ENCODE data around the gene SOCS3. TPM values are rescaled to one million over a fixed set of nuclear protein-coding genes. Genes with fewer than 3 reads are reported as not detected.

Gene SOCS3
- total and polyA plus RNA-seq, 10 of the 15 experiments (the other 5 are each of a cell fraction or from before 2014, with no cell fraction given): 0.05 to 3.9 (median 1.0) TPM

DNA sequence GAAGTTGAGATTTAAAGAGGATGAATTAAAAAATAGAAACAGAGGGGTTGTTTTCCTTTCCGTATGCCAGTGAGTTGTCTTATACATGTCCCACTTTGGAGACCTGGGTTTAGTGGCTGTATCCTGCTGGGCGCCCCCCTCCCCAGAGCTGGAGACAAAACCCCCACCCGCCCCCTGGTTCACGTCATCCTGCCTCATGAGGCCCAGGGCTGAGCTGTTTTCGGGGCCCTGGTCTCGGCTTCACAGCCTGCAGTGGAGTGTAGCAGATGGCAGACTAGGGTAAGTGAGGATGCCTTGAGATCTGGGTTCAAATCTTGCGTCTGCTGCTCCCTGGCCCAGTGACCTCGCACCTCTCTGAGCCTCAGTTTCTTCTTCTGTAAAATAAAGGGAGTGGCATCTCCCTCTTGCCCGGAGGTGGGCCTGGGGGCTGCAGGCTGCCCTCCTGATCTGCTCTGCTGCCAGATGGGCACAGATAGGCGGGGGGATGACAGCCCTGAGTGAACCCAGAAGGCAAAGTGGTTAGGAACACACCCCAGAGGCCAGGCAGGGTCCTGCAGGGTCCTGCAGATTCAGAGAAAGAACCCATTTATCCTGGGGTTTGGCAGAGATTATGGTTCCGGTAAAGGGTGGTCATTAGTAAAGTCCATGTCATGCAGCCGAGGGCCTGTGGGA lies 45.1 kb downstream of the SOCS3 start:
- H3K27me3 ChIP-seq (replicated peaks in 1 of 2; ENCODE audit: control insufficient read depth in 2 of 2, insufficient read depth in 2 of 2, low read length in 1 of 2): no peaks in the 10 kb centered on the region; a peak in 1 of 4 replicates
- intact Hi-C loops (cut with micrococcal nuclease; ENCODE audit: unreplicated experiment) (no loop called here), in situ Hi-C loops (cut with MboI) (no loop called here)
- 0 out of 2 replicates have a peak, but pooled peaks have one; percentile 26 for TF ChIP-seq HDGF (IDR thresholded peaks at IDR 0.05)
- no peak for TF ChIP-seq SMAD5 (IDR thresholded peaks at IDR 0.05; ENCODE audit: low read depth)
- no peak for ATAC-seq
- POLR2A ChIA-PET: interaction anchor here (1.1 to 1.8 kb wide), 6 partner anchors 16 to 45 kb away, joined by 3 to 9 read pairs (median 6); partner anchors contain the start of gene SOCS3
- no peaks in the 10 kb centered on the region for H3K36me3 ChIP-seq (ENCODE audit: control insufficient read depth in 2 of 2, insufficient read depth in 2 of 2, low read length in 1 of 2)
- peak overlapping the region; percentile 76 for H3K27ac ChIP-seq (ENCODE audit: control insufficient read depth, insufficient read depth)
- H4K20me1 ChIP-seq (ENCODE audit: control insufficient read depth, insufficient read depth): no peaks in the 10 kb centered on the region
- RAD21 ChIA-PET (ENCODE audit: unreplicated experiment): interaction anchor here (0.6 to 5.7 kb wide), 10 partner anchors 22 to 65 kb away, joined by 3 to 81 read pairs (median 8); no protein-coding TSS in a partner anchor
- H3K4me1 ChIP-seq (ENCODE audit: control insufficient read depth, insufficient read depth, low read length): peaks cover 42% of the 10 kb centered on the region
- H3K79me2 ChIP-seq (ENCODE audit: control insufficient read depth, insufficient read depth, low read length): no peaks in the 10 kb centered on the region
- no peak for FAIRE-seq
- no TSS peak for BruUV-seq (replicated peaks)
- H3K4me3 ChIP-seq: no peak overlapping the region; the same call in 1 of the 2 replicates
- H3K9me3 ChIP-seq (replicated peaks; ENCODE audit: control insufficient read depth, insufficient read depth, low read length): no peaks in the 10 kb centered on the region
- DNase-seq (ENCODE audit: low read depth, low spot score): no peak
- H3K4me2 ChIP-seq (ENCODE audit: control insufficient read depth, insufficient read depth): peak overlapping the region; percentile 58
- SMC1A ChIA-PET (ENCODE audit: uncharacterized antibody, unreplicated experiment): interaction anchor here (0.8 to 7.6 kb wide), 7 partner anchors 15 to 42 kb away, joined by 3 to 91 read pairs (median 3); no protein-coding TSS in a partner anchor
- no peak overlapping the region; the same call in 1 of the 2 replicates for H2AFZ ChIP-seq (ENCODE audit: control insufficient read depth, low read depth, low read length)
- H3K9ac ChIP-seq (ENCODE audit: control insufficient read depth, insufficient read depth, low read length): peak overlapping the region; percentile 37
- CTCF ChIA-PET: interaction anchor here (0.5 to 5.6 kb wide), 7 partner anchors 21 to 127 kb away, joined by 3 to 30 read pairs (median 4); partner anchors contain the start of genes AFMID, SOCS3 and TK1
- WGBS (ENCODE audit: insufficient coverage, insufficient replicate concordance, low lambda C conversion rate, missing lambda C conversion rate): 58% methylated on average over 11 of the region's 12 CpGs

DNA sequence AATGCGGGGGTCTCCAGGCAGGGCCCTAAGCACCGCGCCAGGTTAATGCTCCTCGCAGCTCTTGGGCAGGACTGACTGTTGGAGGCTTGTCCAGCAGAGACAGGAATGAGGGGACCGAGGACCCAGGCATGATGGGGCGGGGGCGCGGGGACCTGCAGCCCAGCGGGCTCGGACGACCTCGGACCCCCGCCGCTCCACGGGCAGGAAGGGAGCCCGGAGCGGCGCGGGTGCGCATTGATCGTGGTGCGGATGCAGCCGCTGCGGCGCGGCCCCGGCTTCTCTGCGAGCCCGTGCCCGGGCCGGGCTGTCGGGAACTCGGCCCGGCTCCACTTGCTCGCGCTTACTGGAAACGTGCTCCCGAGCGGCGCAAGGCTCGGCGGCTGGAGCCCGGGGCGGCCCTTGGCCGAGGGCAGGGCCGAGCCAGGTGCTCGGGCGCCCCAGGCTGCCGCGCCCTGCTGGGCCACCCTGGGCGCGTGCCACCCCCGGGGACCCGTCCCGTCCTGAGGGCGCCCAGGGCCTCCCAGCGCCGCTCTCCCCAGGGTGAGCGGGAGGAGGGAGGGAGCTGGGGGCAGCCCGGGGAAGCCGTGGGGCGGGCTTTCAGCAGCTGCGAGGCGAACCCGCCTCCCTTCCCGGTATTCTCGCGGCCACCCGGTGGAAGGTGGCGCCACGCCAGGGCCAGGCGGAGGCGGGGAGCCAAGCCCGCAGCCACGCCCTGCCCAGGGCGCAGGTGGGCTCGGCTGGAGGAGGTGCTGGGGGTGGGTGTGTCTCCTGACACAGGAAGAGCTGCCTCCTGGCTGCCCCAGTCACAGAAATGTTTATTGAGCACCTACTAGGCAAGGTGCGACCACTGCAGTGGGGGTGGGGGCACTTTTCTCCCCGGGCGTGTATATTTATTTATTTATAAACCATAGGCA lies 45.9 kb downstream of the SOCS3 start:
- SMC1A ChIA-PET (ENCODE audit: uncharacterized antibody, unreplicated experiment): interaction anchor here (0.8 to 7.6 kb wide), 8 partner anchors 16 to 46 kb away, joined by 3 to 91 read pairs (median 3); no protein-coding TSS in a partner anchor
- no peak for TF ChIP-seq GABPA (IDR thresholded peaks at IDR 0.05; ENCODE audit: low read depth)
- TF ChIP-seq KLF5 (IDR thresholded peaks at IDR 0.05; ENCODE audit: partially characterized antibody): peak; percentile 42
- TF ChIP-seq HDAC6 (IDR thresholded peaks at IDR 0.05; ENCODE audit: unreplicated experiment): peak; percentile 68
- peak in 1 of 2 experiments; percentile 46; a peak in 1 of 4 replicates for TF ChIP-seq IKZF2 (IDR thresholded peaks at IDR 0.05)
- peak; percentile 38; the same call in 1 of the 2 replicates for TF ChIP-seq BACH1 (IDR thresholded peaks at IDR 0.05; ENCODE audit: borderline replicate concordance)
- TF ChIP-seq RUNX3 (IDR thresholded peaks at IDR 0.05; ENCODE audit: low read length): no peak
- TF ChIP-seq, protein P1, sequence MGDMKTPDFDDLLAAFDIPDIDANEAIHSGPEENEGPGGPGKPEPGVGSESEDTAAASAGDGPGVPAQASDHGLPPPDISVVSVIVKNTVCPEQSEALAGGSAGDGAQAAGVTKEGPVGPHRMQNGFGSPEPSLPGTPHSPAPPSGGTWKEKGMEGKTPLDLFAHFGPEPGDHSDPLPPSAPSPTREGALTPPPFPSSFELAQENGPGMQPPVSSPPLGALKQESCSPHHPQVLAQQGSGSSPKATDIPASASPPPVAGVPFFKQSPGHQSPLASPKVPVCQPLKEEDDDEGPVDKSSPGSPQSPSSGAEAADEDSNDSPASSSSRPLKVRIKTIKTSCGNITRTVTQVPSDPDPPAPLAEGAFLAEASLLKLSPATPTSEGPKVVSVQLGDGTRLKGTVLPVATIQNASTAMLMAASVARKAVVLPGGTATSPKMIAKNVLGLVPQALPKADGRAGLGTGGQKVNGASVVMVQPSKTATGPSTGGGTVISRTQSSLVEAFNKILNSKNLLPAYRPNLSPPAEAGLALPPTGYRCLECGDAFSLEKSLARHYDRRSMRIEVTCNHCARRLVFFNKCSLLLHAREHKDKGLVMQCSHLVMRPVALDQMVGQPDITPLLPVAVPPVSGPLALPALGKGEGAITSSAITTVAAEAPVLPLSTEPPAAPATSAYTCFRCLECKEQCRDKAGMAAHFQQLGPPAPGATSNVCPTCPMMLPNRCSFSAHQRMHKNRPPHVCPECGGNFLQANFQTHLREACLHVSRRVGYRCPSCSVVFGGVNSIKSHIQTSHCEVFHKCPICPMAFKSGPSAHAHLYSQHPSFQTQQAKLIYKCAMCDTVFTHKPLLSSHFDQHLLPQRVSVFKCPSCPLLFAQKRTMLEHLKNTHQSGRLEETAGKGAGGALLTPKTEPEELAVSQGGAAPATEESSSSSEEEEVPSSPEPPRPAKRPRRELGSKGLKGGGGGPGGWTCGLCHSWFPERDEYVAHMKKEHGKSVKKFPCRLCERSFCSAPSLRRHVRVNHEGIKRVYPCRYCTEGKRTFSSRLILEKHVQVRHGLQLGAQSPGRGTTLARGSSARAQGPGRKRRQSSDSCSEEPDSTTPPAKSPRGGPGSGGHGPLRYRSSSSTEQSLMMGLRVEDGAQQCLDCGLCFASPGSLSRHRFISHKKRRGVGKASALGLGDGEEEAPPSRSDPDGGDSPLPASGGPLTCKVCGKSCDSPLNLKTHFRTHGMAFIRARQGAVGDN (IDR thresholded peaks at IDR 0.05): peak; percentile 71
- TF ChIP-seq EED (IDR thresholded peaks at IDR 0.05; ENCODE audit: low read depth): peak; percentile 22; the same call in 1 of the 2 replicates

More for the DNA sequence above, 45.9 kb downstream of the SOCS3 start:
- Histone ChIP-seq H3K4me2 (ENCODE audit: control insufficient read depth, insufficient read depth) (peak overlapping the region; percentile 89), H2AFZ (ENCODE audit: control insufficient read depth, low read depth, low read length) (peak overlapping the region; percentile 76), H3K27me3 (replicated peaks in 1 of 2; ENCODE audit: control insufficient read depth in 2 of 2, insufficient read depth in 2 of 2, low read length in 1 of 2) (no peaks in the 10 kb centered on the region; a peak in 1 of 4 replicates), H3K4me1 (ENCODE audit: control insufficient read depth, insufficient read depth, low read length) (peaks cover 42% of the 10 kb centered on the region), H3K9me3 (replicated peaks; ENCODE audit: control insufficient read depth, insufficient read depth, low read length) (no peaks in the 10 kb centered on the region), H4K20me1 (ENCODE audit: control insufficient read depth, insufficient read depth) (no peaks in the 10 kb centered on the region), H3K79me2 (ENCODE audit: control insufficient read depth, insufficient read depth, low read length) (no peaks in the 10 kb centered on the region), H3K36me3 (ENCODE audit: control insufficient read depth in 2 of 2, insufficient read depth in 2 of 2, low read length in 1 of 2) (no peaks in the 10 kb centered on the region), H3K27ac (ENCODE audit: control insufficient read depth, insufficient read depth) (no peak overlapping the region), H3K9ac (ENCODE audit: control insufficient read depth, insufficient read depth, low read length) (no peak overlapping the region; the same call in 1 of the 2 replicates), H3K4me3 (peak overlapping the region; percentile 41; the same call in 1 of the 2 replicates)
- CTCF ChIA-PET: interaction anchor here (0.5 to 5.6 kb wide), 8 partner anchors 22 to 658 kb away, joined by 3 to 30 read pairs (median 4); no protein-coding TSS in a partner anchor
- 7% methylated on average over 71 of the region's 80 CpGs for WGBS (ENCODE audit: insufficient coverage, insufficient replicate concordance, low lambda C conversion rate, missing lambda C conversion rate)
- POLR2A ChIA-PET: interaction anchor here (0.7 to 1.8 kb wide), 6 partner anchors 15 to 71 kb away, joined by 3 to 9 read pairs (median 6); no protein-coding TSS in a partner anchor
- intact Hi-C loops (cut with micrococcal nuclease; ENCODE audit: unreplicated experiment): no loop called here
- FAIRE-seq: no peak
- in situ Hi-C loops (cut with MboI): no loop called here
- BruUV-seq (replicated peaks): no TSS peak
- RAD21 ChIA-PET (ENCODE audit: unreplicated experiment): interaction anchor here (0.7 to 5.7 kb wide), 10 partner anchors 23 to 294 kb away, joined by 3 to 81 read pairs (median 4); no protein-coding TSS in a partner anchor
- peak; percentile 45 for DNase-seq (ENCODE audit: low read depth, low spot score)
- peak; percentile 69 for ATAC-seq
